Activated CD8-positive, alpha-beta memory T cell treated with anti-CD3 and anti-CD28 coated beads, Interleukin-2, amount 50 U/mL, for 4 hours (primary cell): ENCODE data around the gene SCRN1.

ENCODE experiments used
- DNase-seq: peaks from one replicate; pipeline ENCODE4 v3.0.0-alpha.2; 2020

The SCRN1 gene

DNA sequence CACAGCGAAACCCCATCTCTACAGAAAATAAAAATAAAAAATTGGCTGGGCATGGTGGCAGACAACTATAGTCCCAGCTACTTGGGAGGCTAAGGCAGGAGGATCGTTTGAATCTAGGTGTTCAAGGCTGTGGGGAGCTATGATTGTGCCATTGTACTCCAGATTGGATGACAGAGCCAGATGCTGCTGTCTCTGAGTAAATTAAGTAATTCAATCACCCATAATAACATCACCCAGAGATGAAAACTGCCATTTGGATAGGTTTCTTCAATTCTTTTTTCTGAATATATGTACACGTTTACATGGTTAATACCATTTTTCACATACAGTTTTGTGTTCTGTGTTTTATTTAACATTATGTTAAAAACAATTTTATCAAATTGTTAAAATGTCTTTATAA, 104.0 kb downstream of the SCRN1 start:
- DNase-seq, result no peak

DNA sequence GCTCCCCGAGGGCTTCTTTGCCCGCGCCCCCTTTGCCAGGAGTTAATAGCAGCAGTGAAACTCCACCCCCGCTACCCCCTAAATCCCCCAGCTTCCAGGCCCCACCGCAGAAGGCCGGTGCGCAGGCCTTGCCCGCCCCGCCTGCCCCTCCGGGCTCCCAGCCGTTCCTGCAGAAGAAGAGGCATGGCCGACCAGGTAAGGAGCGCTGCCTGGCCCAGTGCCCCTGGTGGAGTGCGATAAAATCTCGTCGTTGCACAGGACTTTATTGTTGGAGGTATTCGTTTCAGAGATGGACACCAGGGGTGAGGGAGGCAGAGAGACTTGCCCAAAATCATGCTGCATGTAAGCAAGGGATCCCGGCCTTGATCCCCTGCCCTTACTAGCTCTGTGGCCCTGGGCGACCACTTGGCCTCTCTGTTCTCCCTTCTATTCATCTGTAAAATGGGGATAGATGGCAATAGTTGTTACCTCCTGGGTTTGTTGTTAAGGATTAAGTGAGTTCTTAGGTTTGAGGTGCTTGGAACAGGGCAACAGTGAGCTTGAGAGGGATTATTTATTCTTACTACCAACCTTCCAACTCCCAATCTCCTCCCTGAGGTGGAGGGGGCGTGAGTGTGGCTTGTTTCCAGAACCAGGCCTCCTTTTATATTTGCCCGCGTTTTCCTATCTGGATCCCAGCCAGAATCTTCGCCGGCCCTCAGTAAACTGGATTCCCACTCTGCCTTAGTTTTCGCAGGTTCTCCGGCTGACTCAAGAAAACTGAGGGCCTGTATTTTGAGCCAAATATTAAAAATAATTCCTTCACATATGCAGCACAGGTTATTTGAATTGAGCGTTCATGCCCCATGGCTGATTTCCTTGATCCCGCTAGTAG, 105.0 kb downstream of the SCRN1 start:
- DNase-seq, result no peak

GRCh38 chr7:29883462-29884398, 105.9 kb downstream of the SCRN1 start:
- DNase-seq, result no peak

DNA sequence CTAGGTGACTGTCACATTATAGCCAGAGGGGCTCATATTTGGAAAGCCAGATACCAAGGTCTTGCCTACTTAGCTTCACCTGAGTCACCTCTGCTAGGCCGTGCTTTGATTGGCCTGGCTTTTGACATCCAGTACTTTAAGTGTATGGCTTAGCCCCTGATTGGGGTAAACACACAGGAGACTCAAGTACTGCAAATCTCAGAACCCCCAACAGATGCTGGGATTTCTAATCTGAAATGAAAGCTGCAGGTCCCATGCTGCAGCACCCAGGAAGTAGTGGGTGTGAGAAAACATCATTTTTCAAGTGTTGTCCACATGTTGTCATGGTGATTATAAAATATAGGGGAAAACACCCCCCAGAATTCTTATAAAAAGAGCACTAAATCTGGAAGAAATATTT, 107.1 kb downstream of the SCRN1 start:
- DNase-seq, result no peak

DNA sequence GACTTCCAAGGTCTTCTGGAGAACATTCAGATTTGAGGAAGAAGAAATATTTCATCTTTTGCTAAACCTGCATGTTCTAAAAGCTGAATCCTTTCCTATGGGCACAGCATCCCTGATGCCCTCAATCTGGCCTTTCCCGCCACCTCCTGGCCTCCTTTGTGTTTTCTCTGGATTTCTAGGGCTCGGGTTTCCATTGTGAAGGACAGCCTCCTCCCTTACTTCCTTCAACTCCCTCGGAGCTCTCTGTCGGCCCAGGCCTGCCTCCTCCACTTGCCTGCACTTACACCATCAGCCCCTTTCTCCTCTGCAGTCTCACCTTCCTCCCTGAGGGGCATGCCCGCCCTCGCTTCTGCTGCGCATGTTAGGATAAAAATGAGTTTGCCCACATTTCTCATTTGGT, 107.9 kb downstream of the SCRN1 start:
- no peak for DNase-seq

DNA sequence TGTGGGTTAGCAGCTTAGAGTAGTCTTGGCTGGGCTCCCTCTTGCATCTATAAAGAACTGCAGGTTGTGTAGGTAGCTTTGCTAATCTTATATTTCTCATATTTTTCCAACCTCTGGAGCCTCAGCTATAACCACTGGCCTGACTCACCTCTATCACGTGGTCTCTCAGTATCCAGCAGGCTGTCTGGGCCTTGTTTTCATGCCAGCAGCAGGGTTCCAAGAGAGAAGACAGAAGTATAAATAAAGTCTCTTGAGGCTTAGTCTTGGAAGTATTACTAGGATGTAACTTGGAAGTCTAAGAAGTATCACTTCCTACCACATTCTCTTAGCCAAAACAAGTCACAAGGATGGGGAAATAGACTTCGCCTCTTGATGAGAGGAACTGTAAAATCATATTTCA, 110.0 kb downstream of the SCRN1 start:
- DNase-seq, result no peak

GRCh38 chr7:29878081-29878688, 111.4 kb downstream of the SCRN1 start:
- DNase-seq, result peak; percentile 28

DNA sequence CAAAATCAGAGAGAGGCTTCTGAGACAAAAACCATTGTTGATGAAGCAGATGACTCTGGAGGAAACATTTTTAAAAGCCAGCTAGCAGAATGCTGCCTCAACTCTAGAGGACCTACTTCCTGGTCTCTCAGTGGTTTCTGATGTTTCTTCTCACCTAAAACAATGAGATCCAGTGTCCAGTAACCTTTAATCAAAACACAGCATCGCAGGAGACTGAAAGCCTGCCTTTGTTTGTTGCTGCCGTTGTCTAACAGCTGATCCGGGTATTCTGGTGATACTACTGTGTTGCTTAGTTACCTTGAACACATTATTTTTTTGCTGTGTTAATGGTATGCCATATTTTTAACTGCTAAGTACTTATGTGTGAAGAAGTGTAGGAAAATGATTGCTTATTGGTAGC, 112.4 kb downstream of the SCRN1 start:
- DNase-seq, result no peak

- DNase-seq, result no peak
Observed at GRCh38 chr7:29875741-29876140, 113.9 kb downstream of the SCRN1 start.

GRCh38 chr7:29873644-29874294, 115.8 kb downstream of the SCRN1 start:
- no peak for DNase-seq

DNA sequence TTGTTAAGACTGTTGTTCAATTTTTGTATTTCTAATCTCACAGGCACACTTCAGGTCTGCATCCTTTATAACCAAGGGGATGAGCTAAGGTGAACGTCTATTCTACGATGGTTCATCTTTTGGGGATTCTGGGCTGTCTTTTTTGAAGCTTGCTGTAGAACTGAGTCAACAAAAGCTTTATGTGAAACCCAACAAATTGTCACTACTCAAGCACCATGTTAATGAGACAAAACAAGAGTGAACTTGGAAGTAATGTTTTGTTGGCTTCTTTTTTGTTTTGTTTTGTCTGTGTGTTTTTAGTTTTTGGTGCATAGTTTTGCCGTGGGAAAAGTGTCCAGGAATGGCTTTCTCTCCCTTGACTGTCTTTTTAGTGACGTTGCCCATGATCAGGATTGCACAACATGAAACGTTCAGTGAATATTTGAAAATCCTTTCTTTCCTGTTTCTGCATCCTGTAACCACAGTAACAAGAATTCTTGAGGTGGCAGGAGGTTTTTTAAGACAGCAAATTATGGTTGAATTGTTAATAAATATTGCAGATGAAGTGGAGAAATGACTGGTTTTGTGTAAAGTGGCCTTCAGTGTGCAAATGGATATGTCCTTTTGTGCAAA, 117.7 kb downstream of the SCRN1 start:
- no peak for DNase-seq
